H7 (cell line): ENCODE data around the gene ARHGAP45. TPM values are rescaled to one million over a fixed set of nuclear protein-coding genes. Genes with fewer than 3 reads are reported as not detected.
A peak's percentile ranks its signal among the peaks of the same experiment; 100 is the strongest.

ENCODE experiments used
- DNase-seq: peaks from one replicate; pipeline ENCODE4 v3.0.0; 2012
- H3K27me3 ChIP-seq: 2 replicates; pipeline ENCODE4 v1.6.0; 2011; ENCODE audit warnings: mild to moderate bottlenecking, low read length; ENCODE audit not compliant: control insufficient read depth, insufficient read depth
- H3K36me3 ChIP-seq: replicated peaks from 2 replicates; pipeline ENCODE4 v1.5.1; 2011; ENCODE audit warnings: low read length; ENCODE audit not compliant: control insufficient read depth, insufficient read depth
- H3K4me3 ChIP-seq: 2 replicates; pipeline ENCODE4 v1.5.1; 2011; ENCODE audit warnings: low read depth, mild to moderate bottlenecking, control low read depth, low read length, moderate library complexity; ENCODE audit not compliant: insufficient read depth
- total RNA-seq: library from RNA; depleted of rRNA; stranded (reverse); fragments of >200 nt; shearing (Covaris generic); gene quantifications from 2 replicates; pipeline ENCODE4 v1.2.3, GENCODE V29; 2014

ARHGAP45 gene
- total RNA-seq, 1 experiment from 2014 or later, result 46.0 TPM

GRCh38 chr19:1089891-1090290, 22.9 kb downstream of the ARHGAP45 start:
- Histone ChIP-seq H3K27me3 (no peaks in the 10 kb centered on the region), H3K36me3 (peaks cover 18% of the 10 kb centered on the region), H3K4me3 (no peak overlapping the region)
- no peak for DNase-seq

GRCh38 chr19:1090731-1091543, 24.0 kb downstream of the ARHGAP45 start:
- H3K36me3 ChIP-seq, result peaks cover 15% of the 10 kb centered on the region
- no peak overlapping the region for H3K4me3 ChIP-seq
- H3K27me3 ChIP-seq, result no peaks in the 10 kb centered on the region

GRCh38 chr19:1091544-1092175, 24.7 kb downstream of the ARHGAP45 start:
- no peak for DNase-seq
- H3K27me3 ChIP-seq, result no peaks in the 10 kb centered on the region
- H3K36me3 ChIP-seq, result peaks cover 14% of the 10 kb centered on the region

More at GRCh38 chr19:1090731-1091543, 24.0 kb downstream of the ARHGAP45 start:
- DNase-seq, result no peak

GRCh38 chr19:1093330-1093729, 26.4 kb downstream of the ARHGAP45 start:
- H3K27me3 ChIP-seq, result no peaks in the 10 kb centered on the region
- H3K36me3 ChIP-seq, result peaks cover 10% of the 10 kb centered on the region
- H3K4me3 ChIP-seq, result no peak overlapping the region
- DNase-seq, result no peak

More at GRCh38 chr19:1091544-1092175, 24.7 kb downstream of the ARHGAP45 start:
- no peak overlapping the region for H3K4me3 ChIP-seq

- DNase-seq, result no peak
- H3K36me3 ChIP-seq, result peaks cover 10% of the 10 kb centered on the region
- H3K27me3 ChIP-seq, result no peaks in the 10 kb centered on the region
- peak overlapping the region; percentile 84 for H3K4me3 ChIP-seq
Observed at GRCh38 chr19:1093811-1094553, 27.0 kb downstream of the ARHGAP45 start.

- no peak for DNase-seq
- peaks cover 10% of the 10 kb centered on the region for H3K36me3 ChIP-seq
Observed at GRCh38 chr19:1094655-1094977, 27.6 kb downstream of the ARHGAP45 start.

GRCh38 chr19:1094978-1095701, 28.2 kb downstream of the ARHGAP45 start, which contains the start of gene POLR2E:
Gene POLR2E, minus strand, starts transcription at chr19:1095375. Its CDS starts 60 bp downstream, at chr19:1095315.
- H3K27me3 ChIP-seq, result no peaks in the 10 kb centered on the region
- H3K36me3 ChIP-seq, result peaks cover 10% of the 10 kb centered on the region
- peak within 1 kb of the TSS; percentile 84 for H3K4me3 ChIP-seq
- peak; percentile 100 for DNase-seq

More at GRCh38 chr19:1094655-1094977, 27.6 kb downstream of the ARHGAP45 start:
- Histone ChIP-seq H3K27me3 (no peaks in the 10 kb centered on the region), H3K4me3 (peak overlapping the region; percentile 84)

GRCh38 chr19:1097810-1098176, 30.8 kb downstream of the ARHGAP45 start:
- DNase-seq, result no peak
- H3K4me3 ChIP-seq, result no peak overlapping the region
- peaks cover 2% of the 10 kb centered on the region for H3K36me3 ChIP-seq
- no peaks in the 10 kb centered on the region for H3K27me3 ChIP-seq

- Histone ChIP-seq H3K27me3 (no peaks in the 10 kb centered on the region), H3K36me3 (peaks cover 2% of the 10 kb centered on the region), H3K4me3 (no peak overlapping the region)
- DNase-seq, result no peak
Observed at GRCh38 chr19:1098177-1099051, 31.4 kb downstream of the ARHGAP45 start.

GRCh38 chr19:1101337-1101698, 34.4 kb downstream of the ARHGAP45 start:
- H3K4me3 ChIP-seq, result no peak overlapping the region
- peaks cover 6% of the 10 kb centered on the region for H3K36me3 ChIP-seq
- no peak for DNase-seq
- H3K27me3 ChIP-seq, result no peaks in the 10 kb centered on the region

GRCh38 chr19:1102407-1103131, 35.6 kb downstream of the ARHGAP45 start:
- no peak for DNase-seq
- no peaks in the 10 kb centered on the region for H3K27me3 ChIP-seq
- H3K36me3 ChIP-seq, result peaks cover 7% of the 10 kb centered on the region
- H3K4me3 ChIP-seq, result no peak overlapping the region

GRCh38 chr19:1103132-1103707, 36.3 kb downstream of the ARHGAP45 start:
- Histone ChIP-seq H3K27me3 (no peaks in the 10 kb centered on the region), H3K4me3 (peak overlapping the region; percentile 13; the same call in 1 of the 2 replicates), H3K36me3 (peaks cover 7% of the 10 kb centered on the region)
- no peak for DNase-seq
